ENCODE measurements around the gene GUCY1A1.
A peak's percentile ranks its signal among the peaks of the same experiment; 100 is the strongest.

Gene GUCY1A1

DNA sequence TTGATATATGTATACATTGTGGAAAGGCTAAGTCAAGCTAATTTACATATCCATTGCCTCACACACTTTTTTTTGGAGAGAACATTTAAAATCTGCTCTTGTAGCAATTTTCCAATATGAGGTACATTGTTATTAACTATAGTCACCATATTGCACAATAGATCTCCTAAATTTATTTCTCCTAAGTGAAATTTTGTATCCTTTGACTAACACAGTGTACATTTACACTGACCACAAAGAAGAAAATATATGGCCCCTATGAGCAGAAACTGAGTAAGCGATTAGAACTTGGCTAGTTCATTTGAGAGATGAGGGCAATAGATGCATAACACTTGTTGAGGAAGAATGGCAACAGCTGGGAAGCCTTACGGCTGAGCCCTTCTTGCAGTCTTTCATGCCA, 71.9 kb downstream of the GUCY1A1 start:
- DNase-seq: no peak

DNA sequence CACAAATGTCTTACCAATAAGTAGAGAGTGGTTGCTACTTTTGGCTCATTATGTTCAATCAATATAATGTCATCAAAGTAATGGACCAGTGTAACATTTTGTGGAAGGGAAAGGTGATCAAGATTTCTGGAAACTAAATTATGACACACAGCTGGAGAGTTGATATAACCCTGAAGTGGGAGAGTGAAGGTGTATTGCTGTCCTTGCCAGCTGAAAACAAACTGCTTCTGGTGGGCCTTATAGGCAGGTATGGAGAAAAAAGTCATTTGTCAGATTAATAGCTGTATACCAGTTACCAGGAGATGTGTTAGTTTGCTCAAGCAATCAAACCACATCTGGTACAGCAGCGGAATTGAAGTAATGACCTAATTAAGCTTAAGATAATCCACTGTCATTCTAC, 74.9 kb downstream of the GUCY1A1 start:
- DNase-seq: no peak

DNA sequence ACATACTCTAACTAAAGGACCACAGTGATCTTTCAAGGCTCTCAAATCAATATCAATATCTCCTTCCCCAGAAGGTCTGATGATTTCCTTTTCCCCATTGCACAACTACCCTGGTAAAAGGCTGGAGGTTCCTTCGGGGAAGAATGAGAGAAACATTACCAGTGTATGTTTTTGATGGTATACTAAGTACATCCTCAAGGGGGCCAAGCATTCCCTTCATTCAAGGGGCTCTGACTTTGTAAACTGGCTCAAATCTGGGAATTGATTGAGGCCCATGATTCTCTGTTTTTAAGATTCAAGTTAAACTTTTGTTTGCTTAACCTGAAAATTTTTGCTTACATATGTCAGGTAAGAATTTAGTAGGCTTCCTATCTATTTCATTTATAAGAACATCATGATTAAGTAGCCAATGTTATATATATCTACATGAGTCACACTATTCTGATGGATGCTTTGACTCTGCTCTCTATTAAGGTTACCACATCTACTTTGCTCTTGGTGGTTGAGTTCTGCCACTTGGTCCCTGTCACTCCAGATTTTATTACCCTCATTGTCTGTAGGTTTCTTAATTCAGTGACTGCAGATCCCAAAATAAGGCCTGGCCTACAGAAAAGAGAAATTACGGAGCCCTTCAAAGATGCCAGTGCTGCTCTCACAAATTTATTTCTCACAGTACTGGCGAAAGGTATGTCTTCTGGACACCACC, 75.8 kb downstream of the GUCY1A1 start:
- no peak for DNase-seq

GRCh38 chr4:155745984-155746383, 79.3 kb downstream of the GUCY1A1 start:
- no peak for DNase-seq

- DNase-seq: no peak
These were observed 81.4 kb downstream of the GUCY1A1 start for GRCh38 chr4:155748039-155748438.

GRCh38 chr4:155749041-155749440, 82.4 kb downstream of the GUCY1A1 start:
- DNase-seq: no peak

GRCh38 chr4:155751569-155751968, 84.9 kb downstream of the GUCY1A1 start:
- no peak for DNase-seq

GRCh38 chr4:155757745-155758265, 91.2 kb downstream of the GUCY1A1 start:
- no peak for DNase-seq

GRCh38 chr4:155758481-155759371, 92.1 kb downstream of the GUCY1A1 start, which contains the start of gene GUCY1B1:
Gene GUCY1B1, plus strand, starts transcription at chr4:155759021. Its CDS starts 120 bp downstream, at chr4:155759141.
- DNase-seq: peak; percentile 58 to 98 (median 95)

GRCh38 chr4:155759372-155760252, 93.0 kb downstream of the GUCY1A1 start:
- DNase-seq: peak in 51 of 56 donors; percentile 9 to 79 (median 43)

GRCh38 chr4:155761047-155761446, 94.4 kb downstream of the GUCY1A1 start:
- no peak for DNase-seq

DNA sequence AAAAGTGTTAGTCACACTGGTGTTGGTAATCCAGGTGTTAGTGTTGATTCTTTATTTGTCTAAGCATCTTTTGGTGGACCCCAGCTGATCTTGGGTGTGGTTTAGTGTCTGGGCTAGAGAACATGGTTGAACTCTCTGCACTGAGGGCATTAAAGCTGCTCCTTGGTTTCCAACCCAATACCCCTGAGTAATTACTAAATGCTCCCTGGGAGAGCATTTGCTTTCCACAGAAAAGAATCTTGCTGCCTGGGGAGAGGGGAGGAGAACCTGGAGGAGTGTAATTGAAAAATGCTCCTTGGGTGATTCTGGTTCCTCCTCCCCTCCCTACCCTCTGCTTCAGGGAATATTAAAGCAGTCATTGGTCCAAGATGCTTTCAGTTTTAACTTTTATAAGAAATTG, 95.3 kb downstream of the GUCY1A1 start:
- no peak for DNase-seq

DNA sequence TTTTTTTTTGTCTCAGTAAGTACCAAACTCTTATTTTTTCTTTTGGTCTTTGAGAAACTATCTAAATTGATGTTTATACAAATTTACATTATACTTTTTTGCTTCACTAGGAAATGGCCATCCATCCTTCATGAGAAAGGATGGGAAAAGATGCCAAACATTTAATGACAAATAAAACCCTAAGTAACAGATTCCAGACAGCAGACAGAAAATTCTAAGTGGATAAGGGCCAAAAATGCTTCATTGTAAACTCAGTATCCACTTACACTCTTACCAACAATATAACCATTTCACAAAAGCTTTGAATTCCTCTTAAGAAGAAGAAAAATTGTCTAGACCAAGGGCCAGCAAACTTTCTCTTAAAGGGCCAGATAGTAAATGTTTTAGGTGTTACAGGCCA, 95.7 kb downstream of the GUCY1A1 start:
- no peak for DNase-seq

GRCh38 chr4:155763551-155763950, 96.9 kb downstream of the GUCY1A1 start:
- no peak for DNase-seq

DNA sequence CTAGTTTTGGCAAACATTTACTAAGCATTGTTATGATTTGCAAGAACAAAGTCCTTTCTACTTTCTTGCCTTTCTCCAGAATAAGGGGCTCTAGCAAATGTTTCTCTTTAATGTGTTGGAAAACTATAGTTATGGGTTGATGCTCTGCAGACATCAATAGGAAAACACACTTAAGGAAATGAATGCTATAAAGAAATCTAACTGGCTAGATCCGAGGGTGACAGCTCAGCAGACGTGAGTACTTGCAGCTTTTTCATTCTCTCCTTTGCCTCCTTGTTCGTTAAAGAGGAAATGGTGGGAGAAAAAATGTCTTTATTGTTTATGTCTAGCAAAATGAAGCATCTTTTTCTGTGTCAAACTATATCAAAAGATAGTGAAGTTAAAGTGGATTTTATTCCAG, 98.5 kb downstream of the GUCY1A1 start:
- DNase-seq: no peak

DNA sequence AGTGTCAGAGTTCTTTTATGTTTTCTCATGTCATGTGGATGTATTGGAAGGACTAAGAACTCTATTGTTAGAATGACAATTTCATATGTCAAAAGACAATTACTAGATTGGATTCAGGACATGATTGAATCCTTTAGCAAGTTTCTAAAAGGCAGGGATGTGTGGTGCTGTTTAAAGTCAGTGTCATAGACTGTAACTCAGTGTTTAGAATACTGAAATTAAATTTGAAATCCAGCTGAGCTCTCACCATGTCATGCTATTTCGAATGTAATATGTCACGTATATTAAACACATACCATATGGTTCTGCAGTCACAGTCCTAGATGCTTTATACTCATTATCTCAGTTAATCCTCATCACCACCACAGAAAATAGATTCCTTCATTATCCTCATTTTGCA, 100.0 kb downstream of the GUCY1A1 start:
- no peak for DNase-seq

DNA sequence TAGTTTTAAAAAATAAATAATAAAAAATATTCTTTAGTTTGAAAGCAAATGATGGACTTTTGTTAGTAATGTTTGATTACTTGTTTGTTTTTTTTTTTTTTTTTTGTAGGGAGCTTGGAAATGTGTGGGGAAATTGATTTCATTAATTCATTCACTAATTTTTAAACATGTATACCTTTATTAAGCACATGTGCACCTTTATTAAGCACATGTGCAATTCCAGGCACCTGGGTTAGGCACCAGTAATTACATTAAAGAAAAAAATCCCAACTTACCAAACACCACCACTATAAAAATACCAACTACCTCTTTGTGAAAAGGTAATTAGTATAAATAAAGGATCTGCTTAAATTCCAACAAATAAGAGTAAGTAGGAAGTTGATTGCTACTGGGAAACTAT, 101.7 kb downstream of the GUCY1A1 start:
- DNase-seq: no peak

DNA sequence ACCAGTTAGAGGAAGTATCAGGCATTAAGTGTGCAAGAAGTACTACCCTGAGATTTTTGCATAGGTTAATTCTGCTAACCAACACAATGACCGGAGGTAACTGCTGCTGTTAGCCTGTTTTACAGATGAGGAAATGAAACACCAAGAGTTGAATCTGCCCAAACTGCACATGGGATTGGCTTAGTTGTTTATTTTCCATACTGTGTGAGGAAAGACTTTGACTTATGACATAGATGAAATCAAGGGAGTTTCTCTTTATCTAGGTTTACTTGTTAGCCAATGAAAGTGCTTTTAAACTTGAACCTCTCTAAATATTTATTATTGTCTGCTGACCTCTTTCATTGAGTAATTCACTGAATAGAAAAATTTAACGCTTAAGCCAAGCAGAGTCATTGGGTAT, 102.4 kb downstream of the GUCY1A1 start:
- DNase-seq: no peak

DNA sequence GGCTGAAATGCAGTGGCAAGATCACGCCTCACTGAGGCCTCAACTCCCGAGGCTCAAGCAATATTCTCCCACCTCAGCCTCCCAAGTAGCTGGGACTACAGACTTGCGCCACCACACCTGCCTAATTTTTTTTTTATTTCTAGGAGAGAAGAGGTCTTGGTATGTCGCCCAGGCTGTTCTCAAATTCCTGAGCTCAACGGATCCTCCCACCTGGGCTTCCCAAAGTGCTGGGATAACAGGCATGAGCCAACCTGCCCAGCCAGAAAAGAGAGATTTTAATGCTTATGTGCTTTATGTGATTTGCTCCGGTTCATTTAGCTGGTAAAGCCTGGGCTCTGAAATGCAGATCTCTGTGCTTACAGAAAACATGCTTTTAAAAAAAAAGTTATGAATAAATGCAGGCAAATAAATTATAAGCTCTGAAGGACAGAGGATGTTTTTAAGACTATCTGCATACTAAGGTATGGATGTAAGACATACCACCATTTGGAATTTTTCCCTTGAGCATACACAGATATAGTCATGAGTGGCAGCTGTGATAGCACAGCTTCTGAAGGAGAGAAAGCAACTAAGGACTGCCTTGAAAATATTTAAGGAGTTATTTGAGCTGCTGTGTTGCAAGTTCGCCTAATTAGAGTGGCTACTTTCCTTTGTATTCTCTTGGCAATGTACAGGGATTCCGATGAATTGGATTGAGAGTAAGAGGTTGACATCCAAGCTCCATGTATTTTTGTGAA, 106.0 kb downstream of the GUCY1A1 start:
- DNase-seq: no peak

- DNase-seq: no peak
These were observed 106.7 kb downstream of the GUCY1A1 start for GRCh38 chr4:155773196-155773800.

Data from nucleus accumbens (tissue), 56 donors.